A673 (cell line): ENCODE data around the gene CATSPERD. TPM values are rescaled to one million over a fixed set of nuclear protein-coding genes. Genes with fewer than 3 reads are reported as not detected.

Experiments
- BruUV-seq: library from RNA; stranded (reverse); fragments of 400-500 nt; replicated peaks from 2 replicates; lab custom pipeline; 2021; lab: Mats Ljungman, UMichigan
- CTCF ChIA-PET: fragments of 300-600 bp; sonication (Branson Sonifier 250); formaldehyde crosslinking; loops from one replicate; lab custom pipeline; 2022; ENCODE audit warnings: antibody characterized with exemption; lab: Charles Lee
- POLR2A ChIA-PET: fragments of 300-600 bp; sonication (Branson Sonifier 250); formaldehyde crosslinking; loops from one replicate; lab custom pipeline; 2022; ENCODE audit warnings: antibody characterized with exemption; ENCODE audit not compliant: low non-redundant PET; lab: Charles Lee
- DNase-seq: peaks from one replicate; pipeline ENCODE4 v3.0.0-alpha.2; 2015; ENCODE audit warnings: low spot score
- H3K27ac ChIP-seq: fragments of 200-600 bp; sonication (generic); 2 replicates; pipeline ENCODE4 v1.5.1; 2016; ENCODE audit warnings: mixed run types, low read depth, mild to moderate bottlenecking, mixed read lengths, antibody characterized with exemption, low read length; ENCODE audit not compliant: poor library complexity, severe bottlenecking
- H3K27me3 ChIP-seq: fragments of 200-600 bp; sonication (generic); replicated peaks from 2 replicates; pipeline ENCODE4 v1.6.1; 2017; ENCODE audit warnings: mixed run types, low read depth, mild to moderate bottlenecking, mixed read lengths, antibody characterized with exemption, low read length; ENCODE audit not compliant: insufficient read depth, poor library complexity
- H3K36me3 ChIP-seq: fragments of 200-600 bp; sonication (generic); 2 replicates; pipeline ENCODE4 v1.6.1; 2016; ENCODE audit warnings: mixed run types, mild to moderate bottlenecking, mixed read lengths, antibody characterized with exemption, low read length; ENCODE audit not compliant: insufficient read depth, poor library complexity, severe bottlenecking
- H3K4me1 ChIP-seq: fragments of 200-600 bp; sonication (generic); 2 replicates; pipeline ENCODE4 v1.6.1; 2017; ENCODE audit warnings: mixed run types, mild to moderate bottlenecking, mixed read lengths, antibody characterized with exemption, low read length; ENCODE audit not compliant: insufficient read depth, poor library complexity, severe bottlenecking
- H3K4me3 ChIP-seq: fragments of 200-600 bp; sonication (generic); 2 replicates; pipeline ENCODE4 v1.5.1; 2016; ENCODE audit warnings: low read depth, mixed run types, mild to moderate bottlenecking, mixed read lengths, low read length; ENCODE audit not compliant: poor library complexity, severe bottlenecking
- H3K9me3 ChIP-seq: fragments of 200-600 bp; sonication (generic); 2 replicates; pipeline ENCODE4 v1.6.1; 2016; ENCODE audit warnings: mixed run types, low read depth, mild to moderate bottlenecking, mixed read lengths, antibody characterized with exemption, low read length; ENCODE audit not compliant: poor library complexity, severe bottlenecking
- EZH2 ChIP-seq: fragments of 200-600 bp; sonication (generic); IDR thresholded peaks from 2 replicates; pipeline ENCODE4 v1.6.1; 2017; ENCODE audit warnings: borderline replicate concordance, low read depth, mild to moderate bottlenecking, mixed read lengths, antibody characterized with exemption, low read length; ENCODE audit not compliant: poor library complexity, severe bottlenecking
- intact Hi-C: fragments of 100-400 bp; cut with micrococcal nuclease; formaldehyde crosslinking; loops from one replicate; pipeline ENCODE4 v1.10.0; 2022; ENCODE audit not compliant: unreplicated experiment
- total RNA-seq: library from RNA; stranded (reverse); gene quantifications from 2 replicates; pipeline ENCODE4 v1.2.3, GENCODE V29; 2021
- TF ChIP-seq, protein P1 (sequence below): fragments of 300-800, 200-600 bp; sonication (generic); conservative IDR thresholded peaks from 2 replicates; pipeline ENCODE4 v1.5.1; 2017; ENCODE audit warnings: low read depth, mild to moderate bottlenecking, antibody characterized with exemption, low read length, moderate library complexity, mixed read lengths

CATSPERD gene
- total RNA-seq, 1 experiment from 2014 or later: not detected

DNA sequence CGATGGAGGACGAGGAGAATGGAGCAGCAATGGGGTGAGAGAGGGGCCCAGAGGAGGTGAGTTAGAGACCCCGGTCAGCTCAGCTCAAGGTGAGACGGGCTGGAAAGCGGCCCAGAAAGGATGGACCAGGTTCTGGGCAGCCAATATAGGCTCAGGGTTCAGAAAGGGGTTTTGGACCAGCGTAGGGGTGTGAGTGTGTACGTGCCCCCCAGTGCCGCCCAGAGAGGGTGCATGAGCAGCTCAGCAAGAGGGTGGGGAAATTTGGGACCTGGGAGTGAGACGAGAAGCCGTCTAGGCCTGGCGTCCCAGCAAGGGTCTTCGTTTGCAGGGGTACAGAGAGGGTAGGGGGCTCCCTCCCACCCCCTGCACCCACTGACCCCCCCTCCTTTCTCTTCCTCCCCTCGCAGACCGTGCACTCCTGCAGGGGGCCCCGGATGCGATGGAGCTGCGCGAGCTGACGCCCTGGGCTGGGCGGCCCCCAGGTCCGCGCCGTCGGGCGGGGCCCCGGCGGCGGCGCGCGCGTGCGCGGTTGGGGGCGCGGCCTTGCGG is 107.0 kb downstream of the CATSPERD start:
- intact Hi-C loops: no loop called here
- H3K4me3 ChIP-seq: peak overlapping the region; percentile 61
- TF ChIP-seq, protein P1, sequence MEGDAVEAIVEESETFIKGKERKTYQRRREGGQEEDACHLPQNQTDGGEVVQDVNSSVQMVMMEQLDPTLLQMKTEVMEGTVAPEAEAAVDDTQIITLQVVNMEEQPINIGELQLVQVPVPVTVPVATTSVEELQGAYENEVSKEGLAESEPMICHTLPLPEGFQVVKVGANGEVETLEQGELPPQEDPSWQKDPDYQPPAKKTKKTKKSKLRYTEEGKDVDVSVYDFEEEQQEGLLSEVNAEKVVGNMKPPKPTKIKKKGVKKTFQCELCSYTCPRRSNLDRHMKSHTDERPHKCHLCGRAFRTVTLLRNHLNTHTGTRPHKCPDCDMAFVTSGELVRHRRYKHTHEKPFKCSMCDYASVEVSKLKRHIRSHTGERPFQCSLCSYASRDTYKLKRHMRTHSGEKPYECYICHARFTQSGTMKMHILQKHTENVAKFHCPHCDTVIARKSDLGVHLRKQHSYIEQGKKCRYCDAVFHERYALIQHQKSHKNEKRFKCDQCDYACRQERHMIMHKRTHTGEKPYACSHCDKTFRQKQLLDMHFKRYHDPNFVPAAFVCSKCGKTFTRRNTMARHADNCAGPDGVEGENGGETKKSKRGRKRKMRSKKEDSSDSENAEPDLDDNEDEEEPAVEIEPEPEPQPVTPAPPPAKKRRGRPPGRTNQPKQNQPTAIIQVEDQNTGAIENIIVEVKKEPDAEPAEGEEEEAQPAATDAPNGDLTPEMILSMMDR: no peak
- TF ChIP-seq EZH2: no peak
- DNase-seq: no peak
- H3K9me3 ChIP-seq: no peaks in the 10 kb centered on the region
- CTCF ChIA-PET: interaction anchor here (1.1 to 2.7 kb wide), 2 partner anchors 23 to 107 kb away, joined by 3 to 20 read pairs; partner anchors contain the start of genes CATSPERD and LONP1
- peaks cover 22% of the 10 kb centered on the region for H3K4me1 ChIP-seq
- POLR2A ChIA-PET: interaction anchor here (1.4 kb wide), 1 partner anchor 77 kb away, joined by 6 read pairs; the partner anchor contains the start of gene VMAC
- H3K27me3 ChIP-seq: no peaks in the 10 kb centered on the region
- H3K36me3 ChIP-seq: no peaks in the 10 kb centered on the region
- BruUV-seq: no TSS peak
- H3K27ac ChIP-seq: peak overlapping the region; percentile 89

DNA sequence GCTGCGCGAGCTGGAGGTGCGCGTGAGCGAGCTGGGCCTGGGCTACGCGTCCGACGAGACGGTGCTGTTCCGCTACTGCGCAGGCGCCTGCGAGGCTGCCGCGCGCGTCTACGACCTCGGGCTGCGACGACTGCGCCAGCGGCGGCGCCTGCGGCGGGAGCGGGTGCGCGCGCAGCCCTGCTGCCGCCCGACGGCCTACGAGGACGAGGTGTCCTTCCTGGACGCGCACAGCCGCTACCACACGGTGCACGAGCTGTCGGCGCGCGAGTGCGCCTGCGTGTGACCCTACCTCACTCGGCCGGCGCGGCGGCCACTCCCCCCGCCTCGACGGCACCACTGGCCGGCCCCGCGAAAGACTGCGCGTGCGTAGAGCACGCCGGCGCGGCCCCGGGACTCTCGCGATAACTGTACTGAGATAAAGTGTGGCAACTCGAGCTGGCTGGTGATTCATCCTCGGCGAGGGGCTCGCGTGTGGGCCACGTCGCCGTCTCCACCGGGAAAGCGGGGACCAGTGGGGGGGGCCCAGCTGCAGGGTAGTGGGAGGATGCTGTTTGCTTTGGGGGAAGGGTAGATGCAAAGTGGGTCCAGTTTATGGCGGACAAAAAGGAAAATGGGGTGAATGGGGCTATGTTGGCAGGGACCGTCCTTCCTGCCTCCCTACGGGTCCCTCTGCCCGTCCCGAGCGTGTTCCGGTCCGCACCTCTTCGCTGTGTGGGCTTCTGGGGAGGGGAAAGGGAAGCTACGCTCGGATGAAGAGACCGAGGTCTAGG is 107.6 kb downstream of the CATSPERD start:
- intact Hi-C loops: no loop called here
- Histone ChIP-seq H3K9me3 (no peaks in the 10 kb centered on the region), H3K27me3 (no peaks in the 10 kb centered on the region), H3K27ac (peak overlapping the region; percentile 89), H3K36me3 (no peaks in the 10 kb centered on the region), H3K4me3 (peak overlapping the region; percentile 61), H3K4me1 (peaks cover 22% of the 10 kb centered on the region)
- ChIA-PET POLR2A (interaction anchor here (0.5 to 1.4 kb wide), 2 partner anchors 47 to 77 kb away, joined by 3 to 6 read pairs; partner anchors contain the start of gene VMAC), CTCF (interaction anchor here (1.1 to 2.7 kb wide), 2 partner anchors 24 to 108 kb away, joined by 3 to 20 read pairs; partner anchors contain the start of genes CATSPERD and LONP1)
- BruUV-seq: no TSS peak
- TF ChIP-seq EZH2: no peak
- TF ChIP-seq, protein P1: no peak
- DNase-seq: peak; percentile 96

Other genes starting within 250 kb of the CATSPERD start
- 0.34 and 0.90 TPM in 2 replicates for gene TINCR, start 152.7 kb upstream of the CATSPERD start, total RNA-seq
- gene SAFB2, start 97.9 kb upstream of the CATSPERD start, total RNA-seq: 124 and 153 TPM in 2 replicates
- gene SAFB, start 97.6 kb upstream of the CATSPERD start, total RNA-seq: 158 and 171 TPM in 2 replicates
- gene MICOS13, start 40.1 kb upstream of the CATSPERD start, total RNA-seq: 36.3 and 43.6 TPM in 2 replicates
- gene HSD11B1L, start 39.6 kb upstream of the CATSPERD start, total RNA-seq: 5.7 and 8.2 TPM in 2 replicates
- gene RPL36, start 30.3 kb upstream of the CATSPERD start, total RNA-seq: 984 and 992 TPM in 2 replicates
- 152 and 160 TPM in 2 replicates for gene LONP1, start 491 bp upstream of the CATSPERD start, total RNA-seq
- gene PRR22, start 64.1 kb downstream of the CATSPERD start, total RNA-seq: 6.5 and 8.2 TPM in 2 replicates
- 56.8 and 85.3 TPM in 2 replicates for gene DUS3L, start 70.5 kb downstream of the CATSPERD start, total RNA-seq
- 1.6 and 3.9 TPM in 2 replicates for gene NRTN, start 84.4 kb downstream of the CATSPERD start, total RNA-seq
- not detected in 2 replicates for gene FUT6, start 119.1 kb downstream of the CATSPERD start, total RNA-seq
- gene FUT3, start 130.8 kb downstream of the CATSPERD start, total RNA-seq: not detected in 2 replicates
- not detected in 2 replicates for gene FUT5, start 149.9 kb downstream of the CATSPERD start, total RNA-seq
- gene NDUFA11, start 183.2 kb downstream of the CATSPERD start, total RNA-seq: 290 and 298 TPM in 2 replicates
- gene VMAC, start 184.2 kb downstream of the CATSPERD start, total RNA-seq: 0.67 and 1.7 TPM in 2 replicates
- 0.92 and 1.7 TPM in 2 replicates for gene CAPS, start 193.6 kb downstream of the CATSPERD start, total RNA-seq